GM18868 (cell line): Measurements from ENCODE around the gene THYN1.
A peak's percentile ranks its signal among the peaks of the same experiment; 100 is the strongest.
"Not testable (repeated sequence)": the region's sequence is repeated elsewhere in the genome, so short reads cannot be mapped to it uniquely, and the experiment has no call there.

Experiments used
- ATAC-seq: cut with Tn5 transposase; IDR thresholded peaks from one replicate; pipeline ENCODE4 v1.9.1; 2021; ENCODE audit warnings: mild to moderate bottlenecking, moderate library complexity; ENCODE audit not compliant: unreplicated experiment

THYN1 gene

GRCh38 chr11:134253188-134253993 is at the start of gene THYN1, which contains the start of gene ACAD8:
THYN1 (minus strand) TSS chr11:134253352; CDS start chr11:134252882, 470 bp downstream.
ACAD8 (plus strand) TSS chr11:134253568; CDS start chr11:134253601, 33 bp downstream.
- peak; percentile 99 for ATAC-seq

GRCh38 chr11:134294664-134295063 is 41.5 kb upstream of the THYN1 start:
- ATAC-seq, result no peak

GRCh38 chr11:134293119-134294113 is 40.3 kb upstream of the THYN1 start:
- no peak for ATAC-seq

DNA sequence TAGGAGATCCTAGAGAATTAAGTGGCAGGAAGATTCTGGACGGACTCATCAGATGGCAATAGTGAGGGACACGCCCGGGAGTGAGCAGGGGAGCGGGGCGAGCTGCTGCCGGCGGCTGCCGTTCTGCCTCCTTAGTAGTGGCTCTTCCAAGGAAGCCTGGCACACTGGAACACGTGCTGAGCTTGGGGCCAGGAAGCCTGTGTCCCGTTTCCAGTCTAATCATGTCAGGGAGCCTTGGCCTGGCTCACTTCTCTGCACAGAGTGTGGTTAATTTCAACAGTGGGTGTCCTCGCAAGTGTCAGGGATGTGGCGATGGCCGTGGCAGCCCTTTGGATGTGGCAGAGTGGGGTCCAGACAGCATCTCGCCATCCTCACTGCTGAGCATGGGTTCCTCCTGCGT is 39.5 kb upstream of the THYN1 start:
- ATAC-seq, result no peak

- ATAC-seq, result no peak
Measured at GRCh38 chr11:134291196-134291595, 38.0 kb upstream of the THYN1 start.

- no peak for ATAC-seq
Measured at GRCh38 chr11:134290646-134291045, 37.5 kb upstream of the THYN1 start.

DNA sequence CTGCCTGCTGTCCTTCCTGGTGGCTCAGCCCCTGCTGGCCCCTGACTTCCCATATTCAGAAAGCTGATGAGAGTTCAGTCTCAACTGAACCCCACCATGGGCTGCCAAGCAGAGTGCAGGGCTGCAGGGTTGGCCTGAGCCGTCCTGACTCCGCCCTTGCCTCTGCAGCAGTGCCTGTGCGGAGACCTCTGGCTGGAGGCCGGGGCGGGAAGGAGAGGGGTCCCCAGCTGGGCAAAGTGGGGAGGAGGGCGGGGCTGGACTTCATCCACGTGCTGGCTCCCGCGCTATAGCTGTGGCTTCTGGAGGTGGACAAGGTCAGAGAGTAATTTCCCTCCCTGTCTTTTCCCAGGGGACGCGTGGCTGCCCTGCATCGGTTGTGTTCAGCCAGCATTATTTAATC is 36.6 kb upstream of the THYN1 start:
- ATAC-seq, result no peak

DNA sequence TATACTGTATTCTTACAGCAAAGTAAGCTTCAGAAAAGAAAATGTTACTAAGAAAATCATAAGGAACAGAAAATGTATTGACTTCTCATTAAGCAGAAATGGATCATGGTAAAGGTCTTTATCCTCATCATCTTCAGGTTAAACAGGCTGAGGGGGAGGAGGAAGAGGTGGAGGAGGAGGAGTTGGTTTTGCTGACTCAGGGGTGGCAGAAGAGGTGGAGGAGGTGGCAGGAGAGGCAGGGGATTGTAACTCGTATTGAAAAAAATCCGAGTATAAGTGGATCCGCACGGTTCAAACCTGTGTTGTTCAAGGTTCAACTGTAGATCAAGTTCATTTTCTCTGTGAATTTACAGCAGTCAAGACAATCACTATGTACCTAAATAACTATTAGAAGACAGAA is 36.0 kb upstream of the THYN1 start:
- no peak for ATAC-seq

DNA sequence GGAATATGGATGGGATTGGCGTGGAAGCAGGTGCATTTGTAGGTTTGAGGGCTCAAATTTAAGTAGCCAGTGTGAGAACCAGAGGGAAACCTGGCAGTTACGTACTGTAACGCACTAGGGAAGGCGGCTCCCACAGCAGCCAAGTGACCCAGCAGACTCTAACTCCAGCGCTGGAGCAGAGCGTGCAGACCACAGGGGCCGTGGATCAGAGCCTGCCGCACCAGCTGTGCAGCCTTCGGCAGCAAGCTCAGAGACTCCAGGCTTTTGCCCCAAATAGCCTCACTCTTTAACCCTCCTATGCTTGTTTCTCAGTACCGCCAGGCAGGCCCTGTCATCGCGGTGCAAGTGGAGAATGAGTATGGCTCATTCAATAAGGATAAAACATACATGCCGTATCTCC is 35.3 kb upstream of the THYN1 start:
- no peak for ATAC-seq

DNA sequence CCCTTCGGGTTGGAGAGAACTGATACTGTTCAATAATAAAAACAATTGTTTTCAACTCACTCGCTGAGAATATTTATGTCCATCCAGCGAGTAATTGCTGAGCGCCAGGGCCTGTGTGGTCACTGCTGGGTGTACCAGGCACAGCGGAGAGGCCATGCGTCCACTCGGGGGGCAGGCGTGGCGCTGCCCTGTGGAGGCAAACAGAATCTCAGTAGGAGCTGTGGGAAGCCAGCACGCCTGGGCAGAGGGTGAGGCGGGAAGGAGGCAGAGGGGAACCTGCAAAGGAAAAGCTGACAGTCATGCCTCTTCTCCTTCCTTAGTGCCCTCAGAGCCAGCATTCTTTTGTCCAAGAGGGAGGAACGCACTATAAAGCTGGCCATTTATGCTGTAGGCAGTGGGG is 34.4 kb upstream of the THYN1 start:
- ATAC-seq, result no peak

DNA sequence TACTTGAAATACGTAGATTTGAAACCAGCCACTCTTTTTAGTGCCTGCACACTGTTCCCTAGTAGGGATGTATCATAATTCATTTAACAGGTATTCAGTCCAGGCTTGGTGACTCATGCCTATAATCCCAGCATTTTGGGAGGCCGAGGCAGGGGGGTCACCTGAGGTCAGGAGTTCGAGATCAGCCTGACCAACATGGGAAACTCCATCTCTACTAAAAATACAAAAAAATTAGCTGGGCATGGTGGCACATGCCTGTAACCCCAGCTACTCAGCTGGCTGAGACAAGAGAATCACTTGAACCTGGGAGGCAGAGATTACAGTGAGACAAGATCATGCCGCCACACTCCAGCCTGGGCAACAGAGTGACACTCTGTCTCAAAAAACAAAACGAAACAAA is 31.2 kb upstream of the THYN1 start:
- ATAC-seq, result not testable (repeated sequence)

GRCh38 chr11:134283461-134284230 is 30.5 kb upstream of the THYN1 start:
- no peak for ATAC-seq

GRCh38 chr11:134282121-134283045 is 29.2 kb upstream of the THYN1 start:
- ATAC-seq, result no peak

- not testable (repeated sequence) for ATAC-seq
Measured at GRCh38 chr11:134281635-134282034, 28.5 kb upstream of the THYN1 start.

DNA sequence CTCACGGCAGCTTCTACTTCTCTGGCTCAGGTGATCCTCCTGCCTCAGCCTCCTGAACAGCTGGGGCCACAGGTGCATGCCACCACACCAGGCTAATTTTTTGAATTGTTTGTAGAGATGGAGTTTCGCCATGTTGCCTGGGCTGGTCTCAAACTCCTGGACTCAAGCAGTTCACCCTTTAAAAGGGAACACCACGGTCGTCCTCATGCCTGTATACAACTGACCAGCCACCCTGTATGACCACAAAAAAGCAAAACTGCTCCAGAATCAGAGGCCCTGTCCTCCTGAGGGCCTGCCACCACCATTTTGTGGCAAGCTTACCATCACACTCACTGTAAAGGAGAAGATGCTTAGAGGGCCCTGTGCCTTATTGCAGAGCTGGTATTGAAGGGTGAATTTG is 25.2 kb upstream of the THYN1 start:
- ATAC-seq, result no peak

- ATAC-seq, result no peak
Measured at GRCh38 chr11:134277183-134278001, 24.2 kb upstream of the THYN1 start.

GRCh38 chr11:134276396-134277182 is 23.4 kb upstream of the THYN1 start:
- no peak for ATAC-seq
